Hematopoietic multipotent progenitor cell treated with erythropoietin and hydrocortisone succinate and interleukin-3 and kit ligand, for 15 days (in vitro differentiated cells): ENCODE measurements around the gene PLD1.
"Not testable (repeated sequence)": the region's sequence is repeated elsewhere in the genome, so short reads cannot be mapped to it uniquely, and the experiment has no call there.

Experiments used
- DNase-seq: peaks from one replicate; pipeline ENCODE4 v3.0.0-alpha.2; 2015; ENCODE audit warnings: low spot score

PLD1 gene

GRCh38 chr3:171814662-171815061 is 4.4 kb upstream of the PLD1 start:
- DNase-seq: not testable (repeated sequence)

GRCh38 chr3:171813897-171814460 is 3.7 kb upstream of the PLD1 start:
- no peak for DNase-seq

DNA sequence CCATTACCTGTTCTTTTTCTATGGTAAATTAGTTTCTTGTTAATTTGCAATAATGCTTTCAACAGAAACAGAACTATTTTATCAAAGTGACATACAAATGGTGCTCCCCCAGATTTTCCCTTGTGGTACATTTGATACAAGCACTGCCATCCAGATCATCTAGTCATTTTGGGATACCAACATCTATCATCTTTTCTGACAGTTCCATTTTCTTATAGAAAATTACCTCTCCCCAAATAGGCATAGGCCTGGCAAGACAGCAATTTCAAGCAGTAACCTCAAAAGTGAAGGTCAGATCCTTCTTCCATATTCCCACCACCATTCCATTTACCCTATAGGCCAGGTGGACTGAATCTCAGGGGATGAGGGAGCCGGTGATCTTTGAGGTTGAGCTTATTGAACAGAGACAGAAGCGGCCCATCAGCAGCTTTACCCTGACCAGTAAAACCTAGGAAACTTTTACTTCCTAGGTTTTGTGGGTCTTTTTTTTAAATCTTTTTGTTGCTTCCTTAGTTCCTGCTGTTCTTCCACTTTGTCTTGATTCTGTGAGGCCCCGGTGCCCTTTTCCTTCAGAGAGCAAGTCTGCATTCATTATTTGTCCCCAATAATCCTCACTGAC is 3.1 kb upstream of the PLD1 start:
- no peak for DNase-seq

DNA sequence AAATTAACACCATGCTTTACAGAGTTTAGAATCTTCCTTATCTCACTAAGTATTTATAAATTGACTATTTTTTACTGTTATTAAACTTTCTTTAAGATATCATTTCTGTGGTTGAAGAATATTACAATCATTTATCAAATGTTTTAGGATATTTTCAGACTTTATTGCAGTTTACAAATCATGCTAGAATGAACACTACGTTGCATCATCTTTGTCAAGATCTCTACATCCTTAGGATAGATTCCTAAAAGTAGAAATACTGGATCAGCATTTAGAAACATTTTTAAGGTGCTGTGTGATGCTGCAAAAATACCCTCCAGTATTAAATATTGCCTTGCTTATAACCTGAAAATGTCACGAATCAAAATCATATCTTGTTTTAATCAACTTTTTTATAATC is 2.5 kb upstream of the PLD1 start:
- no peak for DNase-seq

- no peak for DNase-seq
Observed at GRCh38 chr3:171811913-171812335, 1.6 kb upstream of the PLD1 start.

GRCh38 chr3:171811295-171811912 is 1.1 kb upstream of the PLD1 start:
- peak; percentile 10 for DNase-seq

DNA sequence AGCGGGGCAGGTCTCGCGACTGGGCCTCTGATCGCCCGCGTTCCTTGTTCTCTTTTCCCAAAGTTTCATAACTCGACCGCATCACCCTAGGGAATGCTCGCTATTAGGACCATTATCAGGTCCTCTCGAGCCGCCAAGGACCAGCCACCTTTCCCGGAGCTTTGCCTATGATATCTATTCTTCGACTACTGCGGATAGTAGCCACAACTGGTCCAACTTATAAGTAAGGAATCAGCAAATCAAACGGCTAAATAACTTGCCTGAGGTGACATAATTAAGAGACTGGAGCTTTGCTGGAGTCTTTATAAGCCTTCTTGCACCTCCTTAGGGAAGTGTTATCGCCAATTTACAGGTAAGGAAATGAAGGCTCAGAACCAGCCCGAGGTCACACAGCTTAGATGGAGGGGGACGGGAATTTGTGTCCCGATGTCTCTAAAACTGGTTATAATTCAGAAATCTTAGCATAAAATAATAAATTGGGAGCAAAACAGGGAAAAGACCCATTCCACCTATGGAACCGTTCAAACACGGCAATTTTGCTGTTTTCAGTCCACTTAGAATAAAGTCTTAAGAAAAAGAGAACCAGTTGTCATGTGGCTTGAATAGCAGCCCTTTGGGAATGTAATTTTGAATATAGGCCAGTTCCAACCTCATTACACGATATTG is 479 bp upstream of the PLD1 start:
- DNase-seq: no peak

GRCh38 chr3:171809611-171809860 is 747 bp downstream of the PLD1 start:
- DNase-seq: no peak

- no peak for DNase-seq
Observed at GRCh38 chr3:171807806-171808205, 2.5 kb downstream of the PLD1 start.

- DNase-seq: no peak
Observed at GRCh38 chr3:171807129-171807675, 3.1 kb downstream of the PLD1 start.

GRCh38 chr3:171806200-171807128 is 3.8 kb downstream of the PLD1 start:
- no peak for DNase-seq

- DNase-seq: no peak
Observed at GRCh38 chr3:171805687-171806086, 4.6 kb downstream of the PLD1 start.

DNA sequence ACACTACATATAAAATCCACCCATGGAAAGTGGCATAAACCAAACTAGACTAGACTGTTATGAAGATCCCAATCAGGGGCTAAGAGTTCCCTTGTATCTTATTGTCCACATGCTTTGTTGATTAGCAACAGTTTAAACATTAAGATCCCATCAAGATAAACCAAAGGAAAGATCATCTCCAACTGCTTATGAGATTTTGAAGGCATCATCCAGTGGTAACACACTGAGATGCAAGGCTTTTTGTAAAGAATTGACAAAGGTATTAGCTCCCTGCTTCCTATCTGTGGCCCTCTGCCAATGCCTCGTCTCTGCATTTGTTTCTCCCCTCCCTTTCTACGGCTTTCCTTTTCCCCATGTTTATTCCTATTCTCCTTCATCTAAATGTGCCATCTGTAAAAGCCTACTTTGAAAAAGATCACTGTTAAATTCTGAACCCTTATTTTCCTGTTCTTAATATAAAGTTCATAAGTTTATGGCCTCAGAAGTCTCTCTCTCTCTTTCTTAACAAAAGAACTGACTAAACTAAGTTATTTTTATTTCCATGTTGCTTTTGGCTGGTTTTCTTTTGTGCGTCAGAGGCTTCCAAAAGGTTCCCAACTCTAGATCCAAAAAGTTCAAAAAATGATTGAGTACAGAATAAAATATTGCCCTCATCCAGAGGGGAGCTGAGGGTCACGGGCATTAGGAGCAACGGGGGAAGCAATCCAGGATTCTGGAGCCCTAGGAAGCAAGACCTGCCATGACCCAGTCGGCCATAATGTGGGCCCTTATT is 5.5 kb downstream of the PLD1 start:
- no peak for DNase-seq

DNA sequence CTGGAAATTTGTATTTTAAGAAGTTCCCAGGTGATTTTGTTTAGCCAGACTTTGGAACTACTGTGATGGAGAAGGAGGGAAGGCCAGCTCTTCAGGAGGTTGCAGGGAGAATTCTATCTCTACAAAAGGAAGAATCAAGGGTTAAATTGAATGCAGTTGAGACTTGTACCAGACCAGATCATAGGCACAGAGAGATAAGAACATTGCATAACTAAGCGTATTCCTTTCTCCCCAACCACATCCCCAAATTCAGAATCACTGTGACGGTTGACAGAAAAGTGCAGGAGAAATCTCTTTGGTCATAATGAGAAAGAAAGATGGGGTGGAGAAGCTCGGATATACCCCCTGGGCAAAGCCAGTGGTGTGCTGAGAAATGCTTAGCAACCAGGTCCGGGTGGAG is 7.2 kb downstream of the PLD1 start:
- no peak for DNase-seq

DNA sequence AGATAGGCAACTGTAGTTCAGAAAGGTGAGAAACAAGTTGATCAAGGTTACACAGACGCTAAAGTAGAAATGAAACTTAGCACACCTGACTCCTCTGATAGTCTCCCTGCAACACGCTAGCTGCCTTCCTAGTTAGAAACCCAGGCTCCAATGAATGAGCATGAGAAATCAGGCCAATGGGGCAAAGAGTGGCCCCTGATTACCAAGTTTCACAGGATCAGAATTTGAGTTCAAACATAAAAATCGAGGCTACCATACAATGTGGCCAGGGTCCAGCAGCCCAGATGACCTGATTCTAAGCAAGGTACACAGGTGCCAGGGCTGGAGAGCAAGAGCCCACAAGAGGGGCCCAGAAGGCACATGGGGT is 7.7 kb downstream of the PLD1 start:
- no peak for DNase-seq

DNA sequence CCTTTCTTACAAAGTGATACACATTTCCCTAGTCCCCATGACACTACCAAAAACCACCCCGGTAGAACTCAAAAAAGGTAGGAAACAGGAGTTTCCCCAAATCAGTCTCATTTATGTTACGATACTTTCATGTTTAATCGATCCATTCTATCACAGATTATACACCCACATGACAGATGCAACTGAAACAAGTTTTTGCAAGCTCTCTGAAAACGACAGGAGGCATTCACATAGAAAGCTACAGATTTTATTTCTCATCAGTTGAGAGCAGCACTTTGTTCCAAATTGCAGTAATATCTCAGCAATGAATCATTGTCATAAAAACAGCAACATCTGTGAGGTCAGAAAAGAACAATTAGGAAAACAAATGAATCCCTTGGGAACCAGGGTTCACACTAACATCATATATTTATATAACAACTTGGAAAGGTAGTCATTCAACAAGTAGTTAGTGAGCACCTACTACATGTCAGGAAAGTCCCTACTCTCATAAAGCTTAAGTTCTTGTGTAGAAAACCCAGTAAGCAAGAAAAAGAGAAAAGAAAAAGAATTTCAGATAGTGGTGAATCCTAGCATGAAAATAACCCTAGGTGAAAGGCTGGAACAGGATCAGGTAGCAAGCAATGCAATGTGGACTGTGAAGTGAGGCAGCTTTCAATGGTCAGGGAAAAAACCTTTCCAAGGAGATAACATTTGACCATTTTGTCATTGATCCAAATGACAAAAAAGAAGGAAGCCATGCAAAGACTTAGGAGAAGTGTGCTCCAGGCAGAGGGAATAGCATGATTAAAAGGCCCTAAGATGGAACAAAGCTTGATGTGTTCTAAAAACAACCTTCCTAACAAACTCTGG is 8.3 kb downstream of the PLD1 start:
- DNase-seq: no peak

DNA sequence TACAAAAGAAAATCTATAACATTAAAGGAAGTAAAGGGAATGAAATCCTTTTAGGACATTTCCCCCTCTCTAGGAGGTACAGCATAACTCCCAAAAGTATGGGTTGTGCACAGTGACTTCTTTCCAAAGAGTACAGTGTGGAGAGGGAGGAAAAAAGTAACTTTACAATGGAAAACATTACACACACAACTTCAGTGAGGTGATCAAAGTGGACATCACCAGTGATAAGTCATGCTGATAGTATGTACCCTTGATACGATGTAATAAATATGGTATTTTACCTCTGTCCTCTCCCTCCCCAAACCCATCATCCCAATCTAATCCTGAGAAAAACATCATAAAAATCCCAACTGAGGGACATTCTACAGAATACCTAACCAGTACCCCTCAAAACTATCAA is 10.8 kb downstream of the PLD1 start:
- DNase-seq: no peak

DNA sequence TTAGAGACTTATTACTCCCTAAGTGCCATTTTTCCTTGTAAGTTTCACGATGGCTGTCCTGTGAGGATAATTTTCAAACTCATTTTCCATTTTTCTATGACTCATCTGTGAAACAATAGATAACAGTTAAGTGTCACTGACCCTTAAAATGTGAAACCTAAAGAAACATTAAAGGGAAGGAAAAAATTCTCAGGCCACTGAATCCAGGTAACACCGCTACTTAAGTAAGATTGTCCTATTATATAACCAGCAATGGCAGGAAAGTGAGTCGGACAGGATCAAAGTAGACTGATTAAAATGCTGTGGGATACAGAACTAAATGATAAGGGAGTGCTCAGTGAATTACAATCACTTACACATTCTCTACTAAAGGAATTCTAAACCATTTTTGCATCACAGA is 12.4 kb downstream of the PLD1 start:
- DNase-seq: no peak

- no peak for DNase-seq
Observed at GRCh38 chr3:171797265-171797679, 13.0 kb downstream of the PLD1 start.

DNA sequence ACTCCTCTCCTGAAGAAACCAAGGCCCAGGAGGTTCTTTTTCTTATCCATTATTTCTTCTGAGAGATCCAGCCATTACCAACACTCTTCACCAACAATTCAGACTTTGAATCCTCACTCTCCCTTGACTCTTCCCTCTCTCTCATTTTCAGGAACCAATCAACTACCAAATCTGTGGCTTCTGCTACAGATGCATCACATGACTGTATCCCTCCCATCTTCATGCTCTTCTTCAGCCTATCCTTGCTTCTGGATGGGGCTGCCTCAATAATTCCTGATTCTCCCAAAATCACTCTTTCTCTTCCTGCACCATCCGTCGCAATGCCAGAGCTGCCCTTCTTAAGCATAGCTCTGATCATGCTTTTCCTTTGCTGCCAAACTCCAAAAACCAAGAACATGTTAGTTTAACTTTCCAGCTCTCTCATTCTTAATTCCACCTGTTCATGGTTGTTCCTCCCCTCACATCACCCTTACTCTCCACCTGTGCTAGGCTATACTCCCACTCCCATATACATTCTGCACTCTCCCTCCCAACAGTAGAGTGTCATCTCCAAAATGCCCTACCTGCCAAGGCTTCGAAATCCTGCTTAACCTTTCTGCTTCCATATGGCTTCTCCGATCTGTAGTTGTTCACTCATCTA is 13.5 kb downstream of the PLD1 start:
- DNase-seq: no peak
